GM12892 (cell line): ENCODE data around the gene SLC25A51.

Experiments used
- POLR2A ChIP-seq: IDR thresholded peaks from 2 replicates; pipeline ENCODE4 v1.6.1; 2011; ENCODE audit warnings: low read depth, low read length, control low read depth
- POLR2AphosphoS5 ChIP-seq: IDR thresholded peaks from 2 replicates; pipeline ENCODE4 v1.6.1; 2011; ENCODE audit warnings: low read depth, low read length, control low read depth
- TAF1 ChIP-seq: IDR thresholded peaks from 2 replicates; pipeline ENCODE4 v1.6.1; 2011; ENCODE audit warnings: low read depth, mild to moderate bottlenecking, control low read depth, low read length, borderline replicate concordance

- no peak for TF ChIP-seq TAF1
- TF ChIP-seq POLR2A = no peak
- no peak for TF ChIP-seq POLR2AphosphoS5
Measured at GRCh38 chr9:37919246-37919955, 15.5 kb upstream of the SLC25A51 start.
